Suprapubic skin (tissue), 4 donors: ENCODE measurements around the gene SEPTIN10. TPM values are rescaled to one million over a fixed set of nuclear protein-coding genes. Genes with fewer than 3 reads are reported as not detected.

Experiments used
- DNase-seq, 2 donors: peaks; one replicate each; pipeline ENCODE4 v3.0.0-alpha.2; 2019; ENCODE audit warnings: low spot score in 2 of 2
- H3K27ac ChIP-seq: fragments of 200-600 bp; sonication (generic); one replicate; pipeline ENCODE4 v1.5.1; 2019
- H3K27me3 ChIP-seq: fragments of 200-600 bp; sonication (generic); one replicate; pipeline ENCODE4 v1.5.1; 2019
- H3K36me3 ChIP-seq: fragments of 200-600 bp; sonication (generic); one replicate; pipeline ENCODE4 v1.5.1; 2019
- H3K4me1 ChIP-seq: fragments of 200-600 bp; sonication (generic); one replicate; pipeline ENCODE4 v1.5.1; 2019
- H3K4me3 ChIP-seq: fragments of 200-600 bp; sonication (generic); one replicate; pipeline ENCODE4 v1.5.1; 2019; ENCODE audit warnings: mild to moderate bottlenecking
- H3K9me3 ChIP-seq: fragments of 200-600 bp; sonication (generic); one replicate; pipeline ENCODE4 v1.5.1; 2019
- CTCF ChIP-seq, 2 donors: fragments of 200-600 bp in 1 of 2; fragments of 450-650 bp in 1 of 2; sonication (generic) in 1 of 2; IDR thresholded peaks; one replicate each; pipeline ENCODE4 v1.5.1; 2016 to 2019; ENCODE audit warnings: antibody characterized with exemption in 2 of 2, mild to moderate bottlenecking in 1 of 2, moderate library complexity in 1 of 2
- EP300 ChIP-seq: sonication (generic); formaldehyde crosslinking; IDR thresholded peaks from one replicate; pipeline ENCODE4 v1.6.1; 2017; ENCODE audit warnings: antibody characterized with exemption
- POLR2A ChIP-seq, 2 donors: fragments of 450-650 bp; IDR thresholded peaks; one replicate each; pipeline ENCODE4 v1.6.1; 2017; ENCODE audit warnings: antibody characterized with exemption in 2 of 2, mild to moderate bottlenecking in 2 of 2, moderate library complexity in 2 of 2
- POLR2AphosphoS5 ChIP-seq, 3 donors: sonication (generic); formaldehyde crosslinking; IDR thresholded peaks; one replicate each; pipeline ENCODE4 v1.6.1; 2017; ENCODE audit warnings: antibody characterized with exemption in 3 of 3
- WGBS: methylation state at CpG from one replicate; pipeline ENCODE4 v1.1.5; 2018; 5-methylcytosine and 5-hydroxymethylcytosine counted together
- total RNA-seq, 4 donors: library from RNA; depleted of rRNA; stranded (reverse); fragments of >200 nt; gene quantifications; one replicate each; pipeline ENCODE4 v1.1.0, GENCODE V29; 2016

SEPTIN10 gene
- total RNA-seq, 4 donors from 2014 or later: 92.7 to 152 (median 110) TPM

- 39% methylated on average over 8 of the region's 8 CpGs for WGBS
- no peaks in the 10 kb centered on the region for H3K27me3 ChIP-seq
- TF ChIP-seq POLR2AphosphoS5 (IDR thresholded peaks at IDR 0.05): no peak
- TF ChIP-seq EP300: no peak
- no peak for TF ChIP-seq POLR2A (IDR thresholded peaks at IDR 0.05)
- no peak for TF ChIP-seq CTCF (IDR thresholded peaks at IDR 0.05)
- H3K36me3 ChIP-seq: no peaks in the 10 kb centered on the region
- no peaks in the 10 kb centered on the region for H3K9me3 ChIP-seq
- H3K27ac ChIP-seq: no peak overlapping the region
- DNase-seq: no peak
- peak overlapping the region; percentile 14 for H3K4me3 ChIP-seq
- H3K4me1 ChIP-seq: peaks cover 67% of the 10 kb centered on the region
These were observed 4.3 kb downstream of the SEPTIN10 start for GRCh38 chr2:109609352-109610024.

- no peak for TF ChIP-seq CTCF (IDR thresholded peaks at IDR 0.05)
- TF ChIP-seq POLR2A (IDR thresholded peaks at IDR 0.05): no peak
- no peak for TF ChIP-seq EP300
- no peak for TF ChIP-seq POLR2AphosphoS5 (IDR thresholded peaks at IDR 0.05)
- H3K36me3 ChIP-seq: no peaks in the 10 kb centered on the region
- H3K9me3 ChIP-seq: no peaks in the 10 kb centered on the region
- no peak overlapping the region for H3K27ac ChIP-seq
- H3K27me3 ChIP-seq: no peaks in the 10 kb centered on the region
- DNase-seq: no peak
- WGBS: 66% methylated on average over 2 of the region's 2 CpGs
- H3K4me3 ChIP-seq: no peak overlapping the region
- peaks cover 64% of the 10 kb centered on the region for H3K4me1 ChIP-seq
These were observed 6.0 kb downstream of the SEPTIN10 start for GRCh38 chr2:109607766-109608165.

- H3K27me3 ChIP-seq: no peaks in the 10 kb centered on the region
- no peak overlapping the region for H3K27ac ChIP-seq
- H3K4me1 ChIP-seq: peaks cover 44% of the 10 kb centered on the region
- 52% methylated on average over 5 of the region's 5 CpGs for WGBS
- H3K9me3 ChIP-seq: no peaks in the 10 kb centered on the region
- DNase-seq: no peak
- TF ChIP-seq CTCF (IDR thresholded peaks at IDR 0.05) (no peak), POLR2A (IDR thresholded peaks at IDR 0.05) (no peak), EP300 (no peak), POLR2AphosphoS5 (IDR thresholded peaks at IDR 0.05) (no peak)
- H3K36me3 ChIP-seq: no peaks in the 10 kb centered on the region
- H3K4me3 ChIP-seq: no peak overlapping the region
These were observed 9.2 kb downstream of the SEPTIN10 start for GRCh38 chr2:109604597-109604996.

GRCh38 chr2:109602617-109603188 lies 11.1 kb downstream of the SEPTIN10 start:
- TF ChIP-seq POLR2AphosphoS5 (IDR thresholded peaks at IDR 0.05): no peak
- TF ChIP-seq POLR2A (IDR thresholded peaks at IDR 0.05): no peak
- DNase-seq: no peak
- WGBS: 92% methylated on average over 3 of the region's 3 CpGs
- Histone ChIP-seq H3K4me1 (peaks cover 25% of the 10 kb centered on the region), H3K27ac (no peak overlapping the region), H3K27me3 (no peaks in the 10 kb centered on the region), H3K4me3 (no peak overlapping the region), H3K9me3 (no peaks in the 10 kb centered on the region), H3K36me3 (no peaks in the 10 kb centered on the region)

- WGBS: 56% methylated on average over 6 of the region's 6 CpGs
- no peaks in the 10 kb centered on the region for H3K27me3 ChIP-seq
- no peaks in the 10 kb centered on the region for H3K9me3 ChIP-seq
- no peak overlapping the region for H3K4me3 ChIP-seq
- no peak overlapping the region for H3K27ac ChIP-seq
- peaks cover 24% of the 10 kb centered on the region for H3K4me1 ChIP-seq
- no peak for TF ChIP-seq CTCF (IDR thresholded peaks at IDR 0.05)
- no peak for TF ChIP-seq EP300
- TF ChIP-seq POLR2A (IDR thresholded peaks at IDR 0.05): no peak
- no peak for TF ChIP-seq POLR2AphosphoS5 (IDR thresholded peaks at IDR 0.05)
- no peak for DNase-seq
- H3K36me3 ChIP-seq: no peaks in the 10 kb centered on the region
These were observed 12.0 kb downstream of the SEPTIN10 start for GRCh38 chr2:109601783-109602182.
